K562 (cell line): ENCODE measurements around the gene PSMD8. TPM values are rescaled to one million over a fixed set of nuclear protein-coding genes. Genes with fewer than 3 reads are reported as not detected.
A peak's percentile ranks its signal among the peaks of the same experiment; 100 is the strongest.

Experiments
- ARHGAP35 ChIP-seq: fragments of 450-650 bp; IDR thresholded peaks from 2 replicates; pipeline ENCODE4 v1.6.1; 2018; ENCODE audit not compliant: partially characterized antibody
- ARID1B ChIP-seq: fragments of 450-650 bp; IDR thresholded peaks from 2 replicates; pipeline ENCODE4 v1.6.1; 2016; ENCODE audit warnings: antibody characterized with exemption, mild to moderate bottlenecking, inconsistent platforms
- ARID3B ChIP-seq: fragments of 250-450 bp; sonication (Bioruptor Pico); IDR thresholded peaks from 2 replicates; pipeline ENCODE4 v1.4.0; 2020; ENCODE audit warnings: borderline replicate concordance
- BACH1 ChIP-seq: fragments of 200-800 bp; sonication (Bioruptor generic); IDR thresholded peaks from 2 replicates; pipeline ENCODE4 v1.6.1; 2016; ENCODE audit warnings: missing genetic modification characterization, missing compliant biosample characterization
- CBFA2T3 ChIP-seq: fragments of 450-650 bp; IDR thresholded peaks from 2 replicates; pipeline ENCODE4 v1.6.1; 2017
- CTBP1 ChIP-seq: fragments of 450-650 bp; IDR thresholded peaks from 2 replicates; pipeline ENCODE4 v1.6.1; 2016; ENCODE audit warnings: borderline replicate concordance
- HIVEP1 ChIP-seq: fragments of 250-450 bp; sonication (Bioruptor Pico); IDR thresholded peaks from 2 replicates; pipeline ENCODE4 v1.4.0; 2020; ENCODE audit warnings: mild to moderate bottlenecking
- HNRNPL ChIP-seq: fragments of 200-400 bp; formaldehyde crosslinking; IDR thresholded peaks from 2 replicates; pipeline ENCODE4 v1.6.1; 2017; ENCODE audit warnings: low read depth, mild to moderate bottlenecking, low read length
- KDM5B ChIP-seq: fragments of 200-600 bp; sonication (generic); IDR thresholded peaks from 2 replicates; pipeline ENCODE4 v1.6.1; 2012; ENCODE audit warnings: low read depth, mild to moderate bottlenecking, moderate library complexity, low read length, control low read depth, inconsistent platforms; ENCODE audit not compliant: insufficient replicate concordance
- NFE2 ChIP-seq: IDR thresholded peaks from 2 replicates; pipeline ENCODE4 v1.6.1; 2014; ENCODE audit warnings: antibody characterized with exemption, low read depth
- NKRF ChIP-seq: fragments of 450-650 bp; IDR thresholded peaks from 2 replicates; pipeline ENCODE4 v1.6.1; 2016; ENCODE audit warnings: borderline replicate concordance
- TBP ChIP-seq: optimal IDR thresholded peaks from 2 replicates; pipeline ENCODE3; 2011; ENCODE audit warnings: low read depth, low read length, improper control_type of control experiment
- TEAD4 ChIP-seq, 2 experiments: sonication (generic) in 1 of 2; formaldehyde crosslinking in 1 of 2; IDR thresholded peaks; 2 replicates each; pipeline versions ENCODE4 v1.6.1 to v1.8.0; 2012 to 2022; ENCODE audit warnings: borderline replicate concordance in 1 of 2, inconsistent platforms in 1 of 2, low read length in 1 of 2, mild to moderate bottlenecking in 1 of 2, missing genetic modification reagents in 1 of 2
- ZBTB43 ChIP-seq: sonication (generic); formaldehyde crosslinking; IDR thresholded peaks from 2 replicates; pipeline ENCODE4 v1.8.0; 2023; ENCODE audit warnings: mild to moderate bottlenecking, missing genetic modification reagents
- ZNF174 ChIP-seq: fragments of 250-450 bp; sonication (Bioruptor Pico); IDR thresholded peaks from 2 replicates; pipeline ENCODE4 v1.4.0; 2020; ENCODE audit warnings: mild to moderate bottlenecking
- ZNF217 ChIP-seq: sonication (generic); formaldehyde crosslinking; IDR thresholded peaks from 2 replicates; pipeline ENCODE4 v1.8.0; 2022; ENCODE audit warnings: mild to moderate bottlenecking, missing genetic modification reagents
- ZNF24 ChIP-seq: fragments of 450-650 bp; IDR thresholded peaks from 2 replicates; pipeline ENCODE4 v1.6.1; 2016
- ZNF277 ChIP-seq: fragments of 250-450 bp; sonication (Bioruptor Pico); IDR thresholded peaks from 2 replicates; pipeline ENCODE4 v1.8.0; 2022; ENCODE audit warnings: inconsistent platforms, mild to moderate bottlenecking, moderate library complexity, borderline replicate concordance
- polyA plus RNA-seq, 8 experiments: library from polyadenylated mRNA; depleted of rRNA in 4 of 8; stranded (reverse) in 5 of 8; unstranded in 3 of 8; fragments of >200 nt; fragmentation: Nextera tagmentation in 2 of 8; fragmentation: Illumina TruSeq in 1 of 8; extraction: Ambion mirVana in 2 of 8; extraction: Trizol in 1 of 8; gene quantifications; 2 replicates each; pipeline versions ENCODE4 v1.2.1 to v1.2.3, GENCODE V29; 2011 to 2014; ENCODE audit warnings: inconsistent platforms in 1 of 8, missing spikeins in 1 of 8
- total RNA-seq, 7 experiments: library from RNA; depleted of rRNA in 6 of 7; stranded (reverse); fragments of >200 nt in 6 of 7; fragmentation: Illumina TruSeq in 2 of 7; extraction: Trizol in 2 of 7; gene quantifications; 2 replicates each; pipeline versions ENCODE4 v1.2.1 to v1.2.3, GENCODE V29; 2011 to 2021; ENCODE audit warnings: low replicate concordance in 1 of 7
- TF ChIP-seq, protein P1 (sequence below): fragments of 250-450 bp; sonication (Bioruptor Pico); IDR thresholded peaks from 2 replicates; pipeline ENCODE4 v1.9.0; 2021; ENCODE audit warnings: mild to moderate bottlenecking, inconsistent platforms

The PSMD8 gene
- total and polyA plus RNA-seq, 9 of the 15 experiments (the other 6 are each of a cell fraction or from before 2014, with no cell fraction given): 130 to 583 (median 315) TPM

DNA sequence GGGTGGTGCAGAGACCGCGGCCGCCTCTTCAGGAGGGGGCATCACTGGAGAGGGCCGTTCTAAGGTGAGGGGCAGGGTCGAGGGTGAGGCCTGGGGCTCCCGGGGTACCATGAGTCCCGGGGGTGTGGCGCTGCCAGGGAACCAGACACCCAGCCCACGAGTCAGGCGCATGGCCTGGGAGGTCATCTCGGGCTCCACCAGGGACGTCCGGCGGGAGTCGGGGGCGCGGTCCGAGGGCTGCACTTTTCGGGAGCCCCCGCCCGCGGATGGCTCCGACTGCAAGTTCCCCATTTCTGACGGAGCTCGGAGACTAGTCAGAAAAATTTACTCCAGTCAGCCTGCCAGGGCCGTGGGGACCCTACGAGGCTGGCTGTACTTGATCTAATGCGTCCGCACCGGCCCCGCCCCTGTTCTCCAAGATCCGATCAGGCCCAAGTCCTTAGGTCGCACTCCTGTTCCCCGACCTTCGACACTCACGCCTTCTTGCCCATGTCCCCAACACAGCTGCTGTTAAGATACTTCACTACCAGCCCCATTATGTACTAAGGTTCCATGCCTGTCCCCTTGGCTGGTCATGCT is 12.7 kb downstream of the PSMD8 start (continued):
- no peak for TF ChIP-seq ARID3B (CRISPR knock-in tag)
- no peak for TF ChIP-seq HIVEP1
- peak; percentile 29; the same call in 1 of the 2 replicates for TF ChIP-seq CTBP1
- no peak for TF ChIP-seq ZNF174 (CRISPR knock-in tag)
- TF ChIP-seq ZNF277 (CRISPR knock-in tag): no peak
- TF ChIP-seq ZNF24: no peak
- TF ChIP-seq TBP: no peak
- peak; percentile 61 for TF ChIP-seq CBFA2T3
- TF ChIP-seq TEAD4 (IDR thresholded peaks at IDR 0.05; ENCODE audit: low read length): peak; percentile 16; the same call in 1 of the 2 replicates
- TF ChIP-seq TEAD4 (CRISPR knock-in tag; IDR thresholded peaks at IDR 0.05; ENCODE audit: borderline replicate concordance): no peak
- 0 out of 2 replicates have a peak, but pooled peaks have one; percentile 2 for TF ChIP-seq HNRNPL
- no peak for TF ChIP-seq ZNF217
- TF ChIP-seq BACH1 (tag): no peak
- TF ChIP-seq ZBTB43 (CRISPR knock-in tag): no peak
- TF ChIP-seq KDM5B: no peak
- TF ChIP-seq NFE2: no peak
- TF ChIP-seq ARID1B: 0 out of 2 replicates have a peak, but pooled peaks have one; percentile 39
- TF ChIP-seq, protein P1, sequence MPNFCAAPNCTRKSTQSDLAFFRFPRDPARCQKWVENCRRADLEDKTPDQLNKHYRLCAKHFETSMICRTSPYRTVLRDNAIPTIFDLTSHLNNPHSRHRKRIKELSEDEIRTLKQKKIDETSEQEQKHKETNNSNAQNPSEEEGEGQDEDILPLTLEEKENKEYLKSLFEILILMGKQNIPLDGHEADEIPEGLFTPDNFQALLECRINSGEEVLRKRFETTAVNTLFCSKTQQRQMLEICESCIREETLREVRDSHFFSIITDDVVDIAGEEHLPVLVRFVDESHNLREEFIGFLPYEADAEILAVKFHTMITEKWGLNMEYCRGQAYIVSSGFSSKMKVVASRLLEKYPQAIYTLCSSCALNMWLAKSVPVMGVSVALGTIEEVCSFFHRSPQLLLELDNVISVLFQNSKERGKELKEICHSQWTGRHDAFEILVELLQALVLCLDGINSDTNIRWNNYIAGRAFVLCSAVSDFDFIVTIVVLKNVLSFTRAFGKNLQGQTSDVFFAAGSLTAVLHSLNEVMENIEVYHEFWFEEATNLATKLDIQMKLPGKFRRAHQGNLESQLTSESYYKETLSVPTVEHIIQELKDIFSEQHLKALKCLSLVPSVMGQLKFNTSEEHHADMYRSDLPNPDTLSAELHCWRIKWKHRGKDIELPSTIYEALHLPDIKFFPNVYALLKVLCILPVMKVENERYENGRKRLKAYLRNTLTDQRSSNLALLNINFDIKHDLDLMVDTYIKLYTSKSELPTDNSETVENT (CRISPR knock-in tag): 0 out of 2 replicates have a peak, but pooled peaks have one; percentile 23
- 0 out of 2 replicates have a peak, but pooled peaks have one; percentile 51 for TF ChIP-seq NKRF
- no peak for TF ChIP-seq ARHGAP35
